AG10803 (cell line): ENCODE measurements around the gene GLIS1.

ENCODE experiments used
- DNase-seq: peaks from one replicate; pipeline ENCODE4 v3.0.0; 2010; ENCODE audit warnings: low read depth
- H3K4me3 ChIP-seq: 2 replicates; pipeline ENCODE4 v1.5.1; 2011; ENCODE audit warnings: mild to moderate bottlenecking, low read length, control low read depth
- TF ChIP-seq, protein P1 (sequence below): conservative IDR thresholded peaks from 2 replicates; pipeline ENCODE4 v1.5.1; 2011; ENCODE audit warnings: mild to moderate bottlenecking, low read length, control low read depth, inconsistent platforms

The GLIS1 gene

DNA sequence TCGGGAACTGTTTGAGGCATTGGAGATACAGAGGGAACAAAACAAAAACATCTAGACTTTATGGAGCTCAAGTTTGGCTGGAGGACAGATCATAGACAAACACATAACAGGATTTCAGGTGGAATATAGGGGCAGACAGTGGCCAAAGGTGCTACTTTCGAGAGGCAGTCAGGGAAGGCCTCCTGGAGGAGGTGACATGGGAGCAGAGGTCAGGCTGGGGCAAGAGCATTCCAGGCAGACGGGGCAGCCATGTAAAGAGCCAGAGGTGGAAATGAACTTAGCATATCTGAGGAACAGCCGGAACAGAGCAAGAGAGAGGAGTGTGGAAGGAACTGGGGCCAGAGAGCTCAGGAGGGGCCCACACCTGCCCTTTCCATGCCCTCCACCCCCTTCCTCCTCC is 157.5 kb downstream of the GLIS1 start:
- no peak for DNase-seq
- TF ChIP-seq, protein P1, sequence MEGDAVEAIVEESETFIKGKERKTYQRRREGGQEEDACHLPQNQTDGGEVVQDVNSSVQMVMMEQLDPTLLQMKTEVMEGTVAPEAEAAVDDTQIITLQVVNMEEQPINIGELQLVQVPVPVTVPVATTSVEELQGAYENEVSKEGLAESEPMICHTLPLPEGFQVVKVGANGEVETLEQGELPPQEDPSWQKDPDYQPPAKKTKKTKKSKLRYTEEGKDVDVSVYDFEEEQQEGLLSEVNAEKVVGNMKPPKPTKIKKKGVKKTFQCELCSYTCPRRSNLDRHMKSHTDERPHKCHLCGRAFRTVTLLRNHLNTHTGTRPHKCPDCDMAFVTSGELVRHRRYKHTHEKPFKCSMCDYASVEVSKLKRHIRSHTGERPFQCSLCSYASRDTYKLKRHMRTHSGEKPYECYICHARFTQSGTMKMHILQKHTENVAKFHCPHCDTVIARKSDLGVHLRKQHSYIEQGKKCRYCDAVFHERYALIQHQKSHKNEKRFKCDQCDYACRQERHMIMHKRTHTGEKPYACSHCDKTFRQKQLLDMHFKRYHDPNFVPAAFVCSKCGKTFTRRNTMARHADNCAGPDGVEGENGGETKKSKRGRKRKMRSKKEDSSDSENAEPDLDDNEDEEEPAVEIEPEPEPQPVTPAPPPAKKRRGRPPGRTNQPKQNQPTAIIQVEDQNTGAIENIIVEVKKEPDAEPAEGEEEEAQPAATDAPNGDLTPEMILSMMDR, result no peak
- no peak overlapping the region for H3K4me3 ChIP-seq

DNA sequence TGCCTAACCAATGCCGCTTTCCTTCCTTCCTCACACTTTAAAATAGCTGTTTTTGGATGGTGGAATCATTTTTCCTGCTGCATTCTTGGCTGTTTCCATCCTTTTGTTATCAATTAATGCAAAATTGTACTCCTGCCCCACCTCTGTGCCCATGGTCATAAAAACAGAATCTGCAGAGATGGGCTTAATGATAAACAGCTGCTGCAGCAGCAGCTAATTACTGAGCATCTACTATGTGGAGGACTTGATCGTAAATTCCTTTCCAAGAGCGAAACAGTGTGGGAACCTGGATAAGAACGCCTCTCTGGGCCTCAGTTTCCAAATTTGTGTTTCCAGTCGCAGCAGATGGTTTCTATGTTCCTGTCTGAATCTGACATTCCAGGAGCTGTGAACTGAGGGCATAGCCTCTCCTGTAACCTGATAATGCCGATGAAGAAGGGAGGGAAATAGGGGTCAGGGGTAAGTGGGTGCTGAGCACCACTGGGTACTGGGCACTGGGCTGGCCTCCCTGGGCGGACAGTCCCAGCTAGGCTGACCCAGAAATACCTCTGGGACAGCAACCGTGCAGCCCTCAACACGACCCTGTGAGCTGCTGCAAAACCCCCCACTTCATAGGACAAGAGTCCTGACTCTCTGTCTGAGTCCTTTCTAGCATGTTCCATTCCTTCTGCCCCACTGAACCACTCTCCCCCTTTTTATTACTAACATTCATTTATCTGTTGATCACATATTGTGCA is 158.1 kb downstream of the GLIS1 start:
- TF ChIP-seq, protein P1, result no peak
- peak; percentile 33 for DNase-seq
- H3K4me3 ChIP-seq, result no peak overlapping the region

DNA sequence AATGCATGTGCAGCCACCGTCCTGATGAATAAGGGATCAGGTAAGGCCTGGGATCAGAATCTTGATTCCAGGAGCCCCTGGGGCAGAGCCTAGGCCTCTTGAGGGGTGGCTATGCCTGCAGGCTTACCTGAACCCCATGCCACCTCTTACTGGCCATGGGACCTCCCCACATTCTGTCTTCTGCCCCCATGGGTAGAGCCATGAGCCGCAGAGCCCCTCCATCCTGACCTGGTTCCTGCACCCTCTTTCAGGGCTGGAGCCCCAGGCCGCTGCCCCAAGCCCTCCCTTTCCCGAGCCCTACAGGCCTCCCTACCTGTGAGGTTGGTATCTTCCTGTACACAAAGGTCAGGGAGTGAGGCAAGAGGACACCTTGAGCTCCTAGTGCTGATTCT is 159.0 kb downstream of the GLIS1 start:
- TF ChIP-seq, protein P1, result no peak
- no peak overlapping the region for H3K4me3 ChIP-seq
- no peak for DNase-seq

DNA sequence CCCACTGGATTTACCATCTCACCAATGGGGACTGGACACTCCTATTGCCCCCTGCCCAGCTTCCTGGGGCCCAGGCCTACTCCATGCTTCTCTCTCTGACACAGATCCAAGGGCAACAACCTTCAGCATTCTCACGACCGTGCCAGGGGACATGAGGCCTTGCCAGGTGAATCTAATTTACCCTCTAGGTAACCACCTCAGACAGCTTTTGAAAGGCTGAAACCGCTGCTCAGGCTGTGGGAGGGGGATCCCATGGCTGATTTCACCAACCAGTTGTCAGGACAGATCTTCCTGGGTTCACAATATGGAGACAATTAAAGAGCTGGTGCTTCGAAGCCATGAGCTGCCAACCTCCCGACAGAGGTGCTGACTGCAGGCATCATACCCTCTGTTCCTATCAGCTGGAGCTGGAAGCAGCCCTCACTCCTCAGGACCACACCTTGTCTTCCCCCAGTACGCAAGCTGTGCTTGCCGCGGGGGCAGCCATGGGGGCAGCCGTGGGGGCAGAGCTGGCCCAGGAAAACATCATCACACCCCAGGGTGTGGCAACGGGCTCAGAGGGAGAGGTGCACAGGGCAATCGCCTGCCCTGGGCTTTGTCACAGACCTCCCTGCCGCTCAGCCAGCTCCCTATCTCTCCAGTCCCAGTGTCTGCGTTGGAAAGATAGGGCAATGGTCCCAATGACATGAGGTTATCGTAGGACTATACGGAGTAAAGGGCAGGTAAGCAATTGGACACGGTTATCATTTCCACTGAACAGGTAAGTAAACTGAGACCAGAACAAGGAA is 159.5 kb downstream of the GLIS1 start:
- no peak for DNase-seq
- H3K4me3 ChIP-seq, result no peak overlapping the region
- TF ChIP-seq, protein P1, result no peak

DNA sequence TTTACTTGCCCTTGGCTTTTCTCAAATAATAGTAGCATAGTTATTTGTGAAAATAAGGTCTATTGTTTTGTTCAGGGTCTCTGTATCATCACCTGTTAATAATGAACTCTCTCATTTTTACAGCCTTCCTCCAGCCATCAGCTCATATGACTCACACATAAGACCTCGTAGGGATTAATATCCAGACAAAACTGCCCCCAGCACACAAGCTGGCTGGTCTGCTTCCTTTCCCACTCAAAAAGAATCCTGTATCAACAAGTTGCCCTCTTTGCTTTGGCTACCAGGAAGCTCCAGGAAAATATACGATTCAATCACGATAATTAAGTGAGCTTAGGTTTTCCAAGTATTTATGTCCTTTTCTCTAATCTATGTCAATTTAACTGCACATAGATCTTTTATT is 160.6 kb downstream of the GLIS1 start:
- TF ChIP-seq, protein P1, result no peak
- DNase-seq, result no peak
- no peak overlapping the region for H3K4me3 ChIP-seq

DNA sequence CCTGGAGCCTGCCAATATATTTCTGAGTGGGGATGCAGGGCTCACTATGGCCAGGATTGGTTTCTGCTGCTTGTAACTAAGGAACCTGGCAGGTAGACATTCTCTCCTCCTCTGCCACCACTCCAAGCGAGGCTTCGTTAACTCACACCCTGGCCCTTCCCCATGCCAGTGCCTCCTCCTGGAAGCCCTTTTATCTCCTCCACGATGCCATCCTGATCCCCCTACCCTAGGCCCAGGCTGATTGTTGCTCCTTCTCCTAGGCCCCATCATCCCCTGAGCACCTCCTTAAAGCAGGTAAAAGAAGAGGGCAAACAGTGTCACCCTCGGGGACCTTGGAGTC is 161.2 kb downstream of the GLIS1 start:
- DNase-seq, result no peak
- TF ChIP-seq, protein P1, result no peak

More for the DNA sequence above, 161.2 kb downstream of the GLIS1 start:
- no peak overlapping the region for H3K4me3 ChIP-seq
